ENCODE measurements around the gene POLK.

- TF ChIP-seq CTCF (IDR thresholded peaks at IDR 0.05), result no peak
- TF ChIP-seq SIN3A (IDR thresholded peaks at IDR 0.05; ENCODE audit: borderline replicate concordance, low read depth, low read length), result no peak
- no peak for TF ChIP-seq RAD21 (IDR thresholded peaks at IDR 0.05; ENCODE audit: low read length)
- no peak for TF ChIP-seq EP300 (IDR thresholded peaks at IDR 0.05; ENCODE audit: borderline replicate concordance in 1 of 2, low read depth in 1 of 2, low read length in 1 of 2)
- no peak for TF ChIP-seq MAX (IDR thresholded peaks at IDR 0.05; ENCODE audit: low read depth)
- TF ChIP-seq FOXJ3 (CRISPR knock-in tag; IDR thresholded peaks at IDR 0.05), result no peak
- no peak for TF ChIP-seq TCF12 (IDR thresholded peaks at IDR 0.05)
- TF ChIP-seq POLR2AphosphoS5 (IDR thresholded peaks at IDR 0.05; ENCODE audit: low read depth, low read length), result no peak
- no peak for TF ChIP-seq NRF1 (IDR thresholded peaks at IDR 0.05; ENCODE audit: low read depth, low read length)
- TF ChIP-seq TEAD4 (IDR thresholded peaks at IDR 0.05; ENCODE audit: borderline replicate concordance, insufficient read depth), result no peak
- TF ChIP-seq CHD2 (IDR thresholded peaks at IDR 0.05; ENCODE audit: low read length, partially characterized antibody), result no peak
These were observed 36.1 kb downstream of the POLK start for GRCh38 chr5:75547812-75548211.
